HG03432 (cell line): Measurements from ENCODE around the gene FBXO38.

Experiments
- ATAC-seq: cut with Tn5 transposase; IDR thresholded peaks from one replicate; pipeline ENCODE4 v1.9.1; 2021; ENCODE audit warnings: mild to moderate bottlenecking, moderate library complexity; ENCODE audit not compliant: unreplicated experiment

FBXO38 gene

DNA sequence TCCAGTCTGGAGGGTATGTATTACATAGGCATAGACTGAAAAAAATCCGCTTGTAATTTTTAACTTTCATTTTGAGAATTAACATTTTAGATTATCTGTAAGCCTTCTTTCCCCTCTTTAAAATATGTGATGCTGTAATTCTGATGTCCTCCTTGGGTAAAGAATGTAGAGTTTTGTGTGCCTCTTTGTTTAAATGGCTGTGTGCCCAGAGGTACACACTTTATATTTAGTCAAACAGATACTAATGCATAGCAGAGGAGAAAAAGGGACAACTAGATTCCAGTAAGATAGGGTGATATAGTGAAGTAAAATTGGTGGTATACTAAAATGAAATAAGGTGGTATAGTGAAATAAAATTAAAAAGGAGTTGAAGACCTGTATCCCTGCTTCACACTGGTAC lies 1.3 kb downstream of the FBXO38 start:
- no peak for ATAC-seq

DNA sequence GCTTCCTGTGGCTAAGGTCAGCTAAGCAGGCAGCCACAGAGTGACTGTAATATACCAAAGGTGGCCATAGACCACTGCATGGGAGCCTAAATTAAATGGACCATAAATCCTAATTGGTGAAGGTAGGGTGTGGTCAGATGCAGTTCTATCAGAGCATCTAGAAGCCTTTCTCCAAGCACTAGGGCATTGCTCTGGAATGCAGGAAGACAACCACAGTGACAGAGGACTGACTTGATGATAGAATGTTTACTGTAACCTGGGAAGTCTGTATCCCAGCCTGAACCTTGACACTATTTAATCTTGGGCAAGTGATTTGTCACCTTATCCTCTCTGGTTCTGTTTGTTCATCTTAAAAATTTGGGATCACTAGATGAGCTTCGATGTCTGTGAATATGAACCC lies 2.3 kb downstream of the FBXO38 start:
- ATAC-seq: no peak

DNA sequence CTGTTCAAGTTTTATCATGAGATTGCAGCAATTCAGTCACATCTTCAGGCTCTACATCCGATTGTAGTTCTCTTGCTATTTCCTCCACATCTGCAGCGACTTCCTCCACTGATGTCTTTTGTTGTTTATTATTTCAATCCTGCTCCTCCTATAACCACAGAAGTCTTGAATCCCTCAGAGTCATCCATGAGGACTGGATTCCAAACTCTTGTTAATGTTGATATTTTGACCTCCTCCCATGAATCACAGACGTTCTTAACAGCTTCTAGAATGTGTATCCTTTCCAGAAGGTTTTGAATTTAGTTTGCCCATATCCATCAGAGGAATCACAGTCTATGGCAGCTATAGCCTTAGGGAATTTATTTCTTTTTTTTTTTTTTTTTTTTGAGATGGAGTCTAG lies 3.6 kb downstream of the FBXO38 start:
- no peak for ATAC-seq

DNA sequence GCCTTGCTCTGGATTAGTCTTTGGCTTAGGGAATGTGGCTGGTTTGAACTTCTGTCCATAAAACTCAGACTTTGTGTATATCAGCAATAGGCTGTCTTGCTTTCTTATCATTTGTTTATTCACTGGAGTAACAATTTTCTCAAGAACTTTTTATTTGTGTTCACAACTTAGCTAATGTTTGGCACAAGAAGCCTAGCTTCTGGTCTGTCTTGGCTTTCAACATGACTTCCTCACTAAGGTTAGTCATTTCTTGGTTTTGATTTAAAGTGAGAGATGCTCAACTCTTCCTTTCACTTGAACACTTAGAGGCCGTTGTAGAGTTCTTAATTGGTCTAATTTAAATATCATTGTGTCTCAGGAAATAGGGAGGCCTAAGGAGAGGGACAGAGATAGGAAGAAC lies 4.9 kb downstream of the FBXO38 start:
- ATAC-seq: no peak

DNA sequence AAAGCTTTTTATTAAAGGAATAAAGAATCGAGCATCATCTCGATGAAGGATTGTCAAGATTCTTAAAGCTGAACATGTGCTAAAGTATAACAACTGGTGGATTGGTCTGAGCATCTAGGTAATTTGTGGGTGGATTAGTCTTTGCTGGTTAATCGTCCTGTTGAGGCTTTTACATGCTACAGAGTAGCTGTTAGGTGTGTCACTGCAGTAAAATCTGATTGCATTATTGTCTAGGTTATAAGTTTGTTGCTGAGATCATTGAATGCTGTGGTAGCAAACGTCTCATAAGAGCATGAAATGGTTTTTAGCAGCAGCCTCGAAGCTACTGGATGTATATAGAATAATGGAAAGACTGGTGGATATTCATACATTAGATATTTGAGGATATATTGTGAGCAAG lies 7.2 kb downstream of the FBXO38 start:
- ATAC-seq: no peak

DNA sequence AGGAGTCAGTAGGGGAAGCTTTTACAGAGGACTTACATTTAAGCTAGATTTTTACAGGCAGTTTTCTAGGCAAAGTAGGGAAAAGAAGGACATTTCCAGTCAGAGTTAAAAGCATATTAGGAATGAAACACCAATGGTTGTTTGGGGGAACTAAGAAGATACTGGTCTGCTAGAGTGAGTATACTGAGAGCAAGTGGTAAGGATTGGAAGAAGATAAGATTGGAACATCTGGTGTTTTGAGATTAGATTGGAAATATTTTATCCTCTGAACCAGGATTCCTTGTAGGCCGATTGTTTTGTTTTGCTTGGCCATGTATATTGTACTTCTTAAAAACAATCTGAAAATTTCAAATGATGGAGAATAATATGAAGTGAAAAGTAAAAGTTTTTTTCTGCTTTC lies 7.7 kb downstream of the FBXO38 start:
- ATAC-seq: no peak

DNA sequence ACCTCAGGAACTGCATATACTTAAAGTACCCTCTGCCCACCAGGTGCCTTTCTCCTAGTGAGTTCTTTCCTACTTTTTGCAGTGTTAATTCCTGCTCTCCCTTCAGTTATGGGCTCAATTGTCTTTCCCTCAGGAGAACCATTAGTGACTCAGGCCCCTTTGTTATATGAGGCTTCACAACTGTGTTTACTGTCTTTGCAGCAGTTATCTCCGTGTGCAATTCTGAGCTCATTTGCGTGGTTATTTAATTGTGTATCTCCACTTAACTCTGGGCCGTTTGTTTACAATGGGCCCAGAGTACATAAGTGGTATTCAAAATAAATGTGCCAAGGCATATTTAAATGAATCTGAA lies 9.6 kb downstream of the FBXO38 start:
- no peak for ATAC-seq

DNA sequence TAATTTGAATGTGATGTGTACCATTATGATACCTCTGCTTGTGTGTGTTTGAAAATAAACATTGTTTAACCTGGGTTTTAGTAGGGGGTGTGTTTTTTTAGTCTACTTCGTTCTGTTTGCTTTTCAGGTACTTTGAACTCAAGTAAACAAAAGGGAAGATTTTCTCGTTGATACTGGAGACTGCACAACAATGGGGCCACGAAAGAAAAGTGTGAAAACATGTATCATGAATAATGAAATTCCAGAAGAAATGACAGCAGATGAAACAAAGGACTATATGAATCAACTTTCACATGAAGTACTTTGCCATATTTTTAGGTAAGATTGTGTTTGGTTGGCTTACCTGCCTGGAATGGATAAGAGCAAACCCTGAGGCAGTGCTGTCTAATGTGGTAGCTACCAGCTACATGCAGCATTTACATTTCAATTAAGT lies 10.8 kb downstream of the FBXO38 start:
- no peak for ATAC-seq

DNA sequence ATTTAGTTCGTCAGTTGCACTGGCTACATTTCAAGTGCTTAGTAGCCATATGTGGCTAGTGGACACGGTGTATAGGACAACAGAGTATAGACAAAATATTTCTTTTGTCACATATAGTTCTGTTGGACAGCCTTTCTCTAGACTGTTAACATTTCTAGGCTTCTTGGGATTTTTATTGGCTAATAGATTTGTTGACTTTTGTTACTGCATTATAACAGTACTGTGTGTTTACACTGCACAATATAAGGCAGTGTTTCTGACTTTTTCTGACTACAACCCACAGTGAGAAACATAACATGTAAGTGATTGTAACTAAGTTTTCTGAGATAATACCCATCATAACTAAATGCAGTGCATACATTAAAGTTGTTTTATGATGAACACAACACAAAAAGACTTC lies 11.3 kb downstream of the FBXO38 start:
- ATAC-seq: no peak

DNA sequence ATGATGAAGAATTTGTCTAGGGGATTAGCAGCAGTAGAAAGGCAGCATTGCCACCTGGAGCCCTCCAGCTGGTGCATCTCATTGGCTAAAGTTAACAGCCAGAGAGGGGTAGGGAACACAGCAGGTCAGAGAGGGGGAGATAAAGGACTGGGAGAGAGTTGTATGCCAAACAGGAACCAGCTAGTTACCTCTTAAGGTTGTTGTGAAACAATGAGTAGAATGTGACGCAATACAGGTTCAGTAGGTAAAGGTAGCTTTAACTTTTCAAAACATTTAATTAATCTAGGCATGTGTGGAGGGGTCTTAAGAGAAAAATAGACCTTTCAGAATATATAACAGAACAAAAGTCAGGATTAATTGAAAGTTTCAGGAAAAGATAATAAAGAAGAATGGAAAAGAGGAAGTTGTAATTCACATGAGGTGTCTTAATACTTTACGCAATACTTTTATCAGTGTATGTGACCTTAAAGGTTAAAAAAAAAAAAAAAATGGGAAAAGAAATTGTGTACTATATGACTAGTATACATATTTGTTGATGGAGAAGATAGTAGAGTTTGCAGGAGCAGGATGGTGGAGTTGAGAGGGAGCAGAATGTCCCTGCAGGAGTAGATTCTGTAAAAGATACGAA lies 14.3 kb downstream of the FBXO38 start:
- ATAC-seq: no peak

DNA sequence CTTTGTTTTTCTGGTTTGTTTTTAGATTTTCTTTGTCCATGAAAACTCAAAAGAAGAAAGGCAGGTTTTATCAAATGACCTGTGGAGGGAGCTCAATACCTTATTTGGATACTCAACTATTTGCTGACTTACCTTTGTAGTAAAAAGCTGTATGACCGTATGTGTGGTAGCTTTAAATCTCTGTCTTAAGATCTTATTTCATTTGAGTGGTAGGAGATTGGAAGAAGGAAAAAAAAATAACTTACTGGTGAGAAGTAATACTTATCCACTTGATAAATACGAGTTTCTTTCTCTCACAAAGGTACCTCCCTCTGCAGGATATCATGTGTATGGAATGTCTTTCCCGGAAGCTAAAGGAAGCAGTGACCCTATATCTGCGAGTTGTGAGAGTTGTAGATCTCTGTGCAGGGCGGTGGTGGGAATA lies 15.0 kb downstream of the FBXO38 start:
- ATAC-seq: no peak

DNA sequence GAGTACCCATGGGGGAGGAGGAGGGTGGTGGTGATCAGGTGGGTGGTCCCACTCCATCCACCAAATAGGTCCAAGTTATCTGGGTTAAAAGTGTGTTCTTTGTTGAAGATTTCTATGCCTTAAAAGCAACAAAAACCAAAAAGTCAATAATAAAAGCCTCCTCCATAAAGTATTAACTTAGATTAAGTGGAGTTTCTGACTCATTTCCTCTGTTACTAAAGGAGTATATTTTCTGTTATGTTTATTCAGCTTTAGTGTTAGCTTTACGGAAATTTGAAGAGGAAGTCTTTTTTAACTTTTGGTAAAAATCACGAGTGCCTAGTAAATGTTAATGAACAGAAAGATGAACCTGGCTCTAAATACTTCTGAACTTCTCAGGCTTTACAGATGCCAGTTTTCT lies 17.8 kb downstream of the FBXO38 start:
- ATAC-seq: no peak

DNA sequence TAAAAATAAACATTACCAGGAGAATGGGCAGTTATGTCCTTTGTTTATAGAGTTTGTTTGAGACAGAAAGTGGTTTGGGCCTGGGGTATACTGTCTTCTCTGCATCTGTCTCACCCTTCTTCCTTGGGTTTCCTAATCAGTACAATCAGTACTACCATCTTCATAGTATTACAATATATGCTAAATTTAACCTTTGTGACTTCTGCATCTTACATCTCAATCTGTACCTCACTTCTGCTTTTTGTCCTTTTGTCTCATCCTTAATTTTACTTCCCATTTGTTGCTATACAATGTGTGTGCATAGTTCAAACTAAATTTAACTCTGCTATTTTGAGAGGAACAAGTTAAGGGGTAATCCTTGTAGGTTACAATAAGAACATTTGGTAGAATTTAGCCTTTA lies 19.6 kb downstream of the FBXO38 start:
- peak; percentile 88 for ATAC-seq

DNA sequence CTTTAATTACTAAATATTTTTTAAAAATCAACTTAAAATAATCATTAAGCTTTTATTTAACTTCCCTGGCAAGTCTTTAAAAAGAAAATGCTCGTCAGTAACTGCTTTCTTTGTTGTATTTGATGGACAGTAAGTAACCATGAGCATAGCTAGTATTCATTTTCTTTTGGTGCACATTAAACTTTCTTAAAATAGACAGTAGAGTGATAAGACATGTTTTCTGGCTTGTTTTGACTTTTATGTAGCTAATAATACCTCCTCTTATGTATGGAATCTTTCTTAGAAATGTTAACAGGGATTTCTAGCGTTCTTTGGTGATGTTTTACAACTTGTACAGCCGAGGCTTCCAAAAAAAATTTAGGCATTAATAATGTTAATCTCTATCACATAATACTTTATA lies 22.6 kb downstream of the FBXO38 start:
- ATAC-seq: no peak

DNA sequence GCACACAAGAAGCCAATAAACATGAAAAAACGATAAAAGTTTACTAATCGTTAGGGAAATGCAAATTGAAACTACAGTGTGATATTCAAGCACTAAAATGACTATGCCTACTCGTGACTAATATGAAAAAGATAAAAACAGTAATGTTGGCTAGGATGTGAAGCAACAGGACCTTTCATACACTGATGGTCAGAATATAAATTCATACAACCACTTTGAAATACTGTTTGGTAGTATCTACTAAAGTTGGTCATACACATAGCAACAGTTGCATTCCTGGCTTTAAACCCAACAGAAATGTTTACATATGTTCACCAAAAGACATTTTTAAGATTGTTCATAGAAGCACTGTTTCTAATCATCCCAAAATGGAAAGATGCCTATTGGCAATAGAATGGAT lies 24.3 kb downstream of the FBXO38 start:
- no peak for ATAC-seq

DNA sequence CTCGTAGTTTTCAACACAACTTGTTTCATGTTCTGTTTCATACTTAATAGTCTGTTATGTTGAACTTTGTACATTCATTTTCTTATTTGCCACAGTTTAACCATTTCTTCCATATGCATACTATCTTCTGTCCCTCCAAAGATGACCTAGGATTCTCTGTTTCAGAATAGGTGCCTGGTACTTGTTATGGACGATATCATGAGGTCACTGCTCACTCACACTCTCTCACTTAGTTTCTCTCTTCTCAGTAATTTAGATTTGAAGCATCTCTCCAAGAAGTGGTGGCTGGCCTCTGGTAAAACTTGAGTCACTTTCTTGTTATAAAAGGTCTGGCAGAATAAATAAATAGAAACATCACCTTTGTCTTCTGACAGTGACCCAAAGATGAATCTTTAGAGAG lies 28.4 kb downstream of the FBXO38 start:
- ATAC-seq: no peak

DNA sequence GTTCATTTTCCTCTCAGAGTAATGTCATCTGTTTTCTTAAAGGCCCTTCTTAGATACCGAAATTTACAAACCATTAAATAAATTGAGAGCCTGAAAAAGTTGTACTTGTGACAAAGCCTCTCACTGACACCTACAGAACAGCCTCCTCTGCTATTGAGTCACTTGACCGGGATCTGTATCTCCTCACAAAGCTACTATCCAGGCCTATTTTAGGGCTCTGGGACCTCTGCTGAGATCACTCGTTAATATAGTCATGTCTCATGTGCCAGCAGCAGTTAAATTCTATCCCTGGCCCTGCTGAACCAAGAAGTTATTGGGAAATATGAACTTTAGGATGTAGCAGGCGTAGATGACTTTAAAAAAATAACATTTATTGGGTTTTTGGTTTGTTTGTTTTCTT lies 31.1 kb downstream of the FBXO38 start:
- ATAC-seq: no peak

DNA sequence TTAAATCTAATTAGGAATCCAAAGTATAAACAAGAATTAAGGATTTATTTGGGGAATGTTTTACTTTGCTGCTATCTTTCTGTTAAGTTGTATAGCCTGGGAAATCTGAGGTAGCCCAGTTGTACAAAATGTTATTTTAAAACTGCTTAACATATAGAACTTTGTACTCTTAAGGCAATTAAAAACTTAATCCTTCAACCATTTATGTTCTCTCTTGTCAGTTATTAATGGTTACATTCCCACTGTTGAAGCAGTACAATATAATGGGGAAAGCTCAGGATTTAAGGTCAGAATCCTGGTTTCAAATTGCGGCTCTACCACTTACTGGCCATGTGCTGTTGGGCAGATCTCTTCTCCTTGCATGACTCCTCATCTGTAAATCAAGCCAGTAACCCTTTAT lies 32.7 kb downstream of the FBXO38 start:
- no peak for ATAC-seq

DNA sequence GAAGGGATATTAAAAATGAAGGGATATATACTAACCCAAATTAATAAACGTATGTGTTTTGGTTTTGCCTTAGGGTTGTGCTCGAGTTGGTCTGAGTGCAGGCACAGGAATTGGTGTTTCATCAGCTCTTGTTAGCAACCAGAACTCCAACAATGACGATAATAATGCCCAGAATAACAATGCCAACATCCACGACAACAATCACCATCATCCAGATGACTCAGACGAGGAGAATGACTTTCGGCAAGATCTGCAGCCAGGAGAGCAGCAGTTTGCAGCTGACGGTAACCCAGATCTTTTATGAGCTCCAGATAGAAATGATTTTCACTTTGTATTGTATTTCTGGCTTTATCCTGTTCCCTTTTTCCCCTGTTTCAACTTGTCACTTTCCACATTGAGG lies 33.2 kb downstream of the FBXO38 start:
- ATAC-seq: no peak

DNA sequence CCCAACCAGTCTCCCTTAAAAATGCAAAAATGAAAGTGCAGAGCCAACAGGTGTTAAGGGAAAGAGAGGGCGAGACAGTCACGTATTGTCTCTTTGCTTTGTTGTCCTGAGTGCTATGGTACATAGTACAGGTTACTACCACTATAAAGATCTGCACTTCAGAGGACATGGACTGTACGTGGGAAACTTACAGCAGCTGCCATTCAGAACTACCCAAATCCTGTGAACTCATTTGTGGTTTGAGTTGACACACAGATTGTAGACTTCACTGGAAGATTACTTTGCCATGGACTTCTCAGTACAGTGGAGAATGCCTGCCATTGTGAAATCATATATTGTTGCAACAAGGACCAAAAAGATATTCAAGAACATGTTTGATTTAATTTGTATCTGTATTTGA lies 34.8 kb downstream of the FBXO38 start:
- ATAC-seq: no peak

DNA sequence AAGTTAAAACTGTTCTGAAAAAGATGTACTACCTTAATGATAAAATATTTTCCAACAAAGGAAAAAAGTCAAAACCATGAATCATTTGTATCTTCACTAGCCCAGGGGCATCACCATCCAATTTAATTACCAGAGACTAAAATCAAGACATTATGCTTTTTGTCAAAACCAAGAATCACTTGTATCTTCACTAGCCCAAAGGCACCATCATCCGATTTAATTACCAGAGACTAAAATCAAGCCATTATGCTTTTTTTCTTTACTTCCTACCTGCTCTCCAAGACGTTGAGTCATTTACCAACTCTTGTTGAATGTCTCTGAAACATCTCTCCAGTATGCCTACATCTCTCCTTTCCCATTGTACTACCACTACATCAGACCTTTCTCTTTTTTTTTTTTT lies 37.9 kb downstream of the FBXO38 start:
- no peak for ATAC-seq

DNA sequence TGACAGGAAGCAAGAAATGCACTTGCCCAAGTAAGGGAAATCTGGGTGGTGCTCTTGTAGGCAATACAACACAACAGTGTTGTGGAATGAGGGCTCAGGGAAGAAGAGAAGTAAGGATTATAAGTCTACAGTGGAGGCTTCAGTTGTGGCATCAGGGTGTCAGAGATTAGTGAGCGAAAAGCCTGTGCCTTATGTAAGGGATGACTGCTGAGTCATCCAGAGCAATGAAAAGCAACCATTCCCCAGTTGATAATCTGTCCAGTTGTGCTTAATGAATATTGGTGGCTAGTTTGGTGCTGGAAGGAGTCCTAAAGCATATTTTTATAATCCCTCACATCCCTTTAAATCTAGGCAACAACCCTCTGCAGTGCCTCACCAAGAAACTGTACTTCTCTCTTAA lies 42.0 kb downstream of the FBXO38 start:
- ATAC-seq: no peak

DNA sequence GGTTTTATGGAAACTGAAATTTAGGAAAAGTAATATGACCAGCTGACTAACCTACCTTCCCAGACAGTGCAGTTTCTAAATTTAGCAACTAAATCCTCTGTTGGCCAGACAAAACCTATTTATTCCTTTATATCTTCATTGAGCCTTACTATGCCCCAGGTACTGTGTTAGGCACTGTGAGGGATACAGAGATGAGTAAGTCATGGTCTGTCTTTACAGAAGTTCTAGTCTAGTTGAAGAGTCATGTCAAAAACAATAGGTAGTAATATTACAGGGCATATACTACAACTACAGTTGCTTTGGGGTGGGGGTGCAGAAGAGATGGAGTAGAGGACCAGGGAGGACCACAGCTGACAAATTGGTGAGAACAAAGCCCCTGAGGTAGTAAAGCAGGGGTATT lies 42.8 kb downstream of the FBXO38 start:
- no peak for ATAC-seq
